ENCODE measurements around the gene GRIK4. TPM values are rescaled to one million over a fixed set of nuclear protein-coding genes. Genes with fewer than 3 reads are reported as not detected.

The GRIK4 gene
- total RNA-seq, 1 experiment from 2014 or later, result not detected

- Mint-ChIP-seq H3K27me3 (ENCODE audit: insufficient read depth, unreplicated experiment) (peaks cover 68% of the 10 kb centered on the region), H3K9me3 (ENCODE audit: unreplicated experiment) (no peaks in the 10 kb centered on the region), H3K36me3 (ENCODE audit: insufficient read depth, unreplicated experiment) (no peaks in the 10 kb centered on the region), H3K4me3 (ENCODE audit: unreplicated experiment) (no peak overlapping the region), H3K4me1 (ENCODE audit: insufficient read depth, unreplicated experiment) (no peaks in the 10 kb centered on the region), H3K27ac (ENCODE audit: low read depth, unreplicated experiment) (no peak overlapping the region)
- DNase-seq (ENCODE audit: unreplicated experiment), result no peak
- BruUV-seq (replicated peaks), result no TSS peak
- POLR2A ChIA-PET, result interaction anchor here (0.6 to 0.7 kb wide), 2 partner anchors 11 to 21 kb away, joined by 3 read pairs; no protein-coding TSS in a partner anchor
- TF ChIP-seq CTCF (IDR thresholded peaks at IDR 0.05; ENCODE audit: unreplicated experiment), result no peak
- intact Hi-C loops (cut with micrococcal nuclease), result no loop called here
- CTCF ChIA-PET, result interaction anchor here (0.5 to 0.6 kb wide), 2 partner anchors 23 to 47 kb away, joined by 3 to 6 read pairs; no protein-coding TSS in a partner anchor
Measured at GRCh38 chr11:120646206-120646605, 134.7 kb downstream of the GRIK4 start.

- POLR2A ChIA-PET, result no interaction called here
- no peak for DNase-seq (ENCODE audit: unreplicated experiment)
- CTCF ChIA-PET, result interaction anchor here (0.9 kb wide), 1 partner anchor 100 kb away, joined by 3 read pairs; no protein-coding TSS in a partner anchor
- Mint-ChIP-seq H3K4me1 (ENCODE audit: insufficient read depth, unreplicated experiment) (no peaks in the 10 kb centered on the region), H3K36me3 (ENCODE audit: insufficient read depth, unreplicated experiment) (no peaks in the 10 kb centered on the region), H3K27me3 (ENCODE audit: insufficient read depth, unreplicated experiment) (peaks cover 53% of the 10 kb centered on the region), H3K9me3 (ENCODE audit: unreplicated experiment) (no peaks in the 10 kb centered on the region), H3K4me3 (ENCODE audit: unreplicated experiment) (no peak overlapping the region), H3K27ac (ENCODE audit: low read depth, unreplicated experiment) (no peak overlapping the region)
- intact Hi-C loops (cut with micrococcal nuclease), result no loop called here
- BruUV-seq (replicated peaks), result no TSS peak
- TF ChIP-seq CTCF (IDR thresholded peaks at IDR 0.05; ENCODE audit: unreplicated experiment), result no peak
Measured at GRCh38 chr11:120647681-120648080, 136.1 kb downstream of the GRIK4 start.

DNA sequence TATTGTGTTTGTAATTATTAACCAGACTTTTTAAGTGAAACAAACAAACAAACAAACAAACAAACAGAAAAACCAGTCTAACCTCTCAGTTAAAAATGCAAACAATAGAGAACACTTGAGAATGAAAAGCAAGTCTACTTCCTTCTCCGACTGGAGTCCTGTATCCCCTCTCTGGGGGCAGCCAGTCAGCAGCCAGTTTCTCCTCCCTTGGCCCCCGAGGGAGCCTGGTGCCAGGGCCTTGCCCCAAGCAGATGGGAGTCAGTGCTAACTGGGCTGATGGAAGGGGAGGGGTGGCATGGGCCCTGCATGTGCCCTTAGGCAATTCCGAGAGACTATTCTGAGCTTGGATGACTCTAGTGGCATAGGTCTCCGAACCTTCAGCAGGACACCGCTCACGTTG is 137.2 kb downstream of the GRIK4 start:
- CTCF ChIA-PET, result no interaction called here
- no peak for TF ChIP-seq CTCF (IDR thresholded peaks at IDR 0.05; ENCODE audit: unreplicated experiment)
- POLR2A ChIA-PET, result interaction anchor here (0.6 kb wide), 1 partner anchor 107 kb away, joined by 3 read pairs; no protein-coding TSS in a partner anchor
- no peak for DNase-seq (ENCODE audit: unreplicated experiment)
- intact Hi-C loops (cut with micrococcal nuclease), result no loop called here
- Mint-ChIP-seq H3K4me3 (ENCODE audit: unreplicated experiment) (no peak overlapping the region), H3K4me1 (ENCODE audit: insufficient read depth, unreplicated experiment) (no peaks in the 10 kb centered on the region), H3K27me3 (ENCODE audit: insufficient read depth, unreplicated experiment) (peaks cover 43% of the 10 kb centered on the region), H3K27ac (ENCODE audit: low read depth, unreplicated experiment) (no peak overlapping the region), H3K9me3 (ENCODE audit: unreplicated experiment) (no peaks in the 10 kb centered on the region), H3K36me3 (ENCODE audit: insufficient read depth, unreplicated experiment) (no peaks in the 10 kb centered on the region)
- BruUV-seq (replicated peaks), result no TSS peak

- Mint-ChIP-seq H3K4me1 (ENCODE audit: insufficient read depth, unreplicated experiment) (no peaks in the 10 kb centered on the region), H3K4me3 (ENCODE audit: unreplicated experiment) (no peak overlapping the region), H3K27me3 (ENCODE audit: insufficient read depth, unreplicated experiment) (peaks cover 37% of the 10 kb centered on the region), H3K9me3 (ENCODE audit: unreplicated experiment) (no peaks in the 10 kb centered on the region), H3K27ac (ENCODE audit: low read depth, unreplicated experiment) (no peak overlapping the region), H3K36me3 (ENCODE audit: insufficient read depth, unreplicated experiment) (no peaks in the 10 kb centered on the region)
- DNase-seq (ENCODE audit: unreplicated experiment), result no peak
- intact Hi-C loops (cut with micrococcal nuclease), result no loop called here
- no TSS peak for BruUV-seq (replicated peaks)
- CTCF ChIA-PET, result no interaction called here
- POLR2A ChIA-PET, result interaction anchor here (0.6 kb wide), 1 partner anchor 108 kb away, joined by 3 read pairs; no protein-coding TSS in a partner anchor
- TF ChIP-seq CTCF (IDR thresholded peaks at IDR 0.05; ENCODE audit: unreplicated experiment), result no peak
Measured at GRCh38 chr11:120649316-120649715, 137.8 kb downstream of the GRIK4 start.

Data from MCF 10A (cell line).